GM10266 (cell line): ENCODE results near the gene CAMKK1.

Experiments used
- DNase-seq: peaks from one replicate; pipeline ENCODE4 v3.0.0; 2012; ENCODE audit errors: extremely low spot score
- TF ChIP-seq, protein P1 (sequence below): IDR thresholded peaks from 2 replicates; pipeline ENCODE4 v1.5.1; 2012; ENCODE audit warnings: mild to moderate bottlenecking, low read depth; ENCODE audit not compliant: control insufficient read depth, insufficient read depth; ENCODE audit errors: missing control alignments

CAMKK1 gene

DNA sequence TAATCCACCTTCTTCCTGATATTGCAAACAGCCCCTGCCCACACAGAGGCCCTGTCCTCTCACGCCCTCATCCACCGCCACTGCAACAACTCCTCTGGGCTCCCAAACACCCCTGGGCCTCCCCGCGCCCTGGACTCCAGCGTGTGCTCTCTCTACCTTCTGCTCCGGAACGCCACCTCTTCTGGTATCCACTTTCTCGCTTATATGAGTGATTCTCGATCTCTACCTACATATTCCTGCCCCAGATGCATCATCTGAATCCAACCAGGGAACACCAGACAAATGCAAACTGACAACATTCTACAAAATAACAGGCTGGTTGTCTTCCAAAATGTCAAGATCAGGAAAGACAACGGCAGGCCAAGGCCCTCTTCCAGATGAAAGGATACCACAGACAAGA lies 19.0 kb downstream of the CAMKK1 start:
- TF ChIP-seq, protein P1, sequence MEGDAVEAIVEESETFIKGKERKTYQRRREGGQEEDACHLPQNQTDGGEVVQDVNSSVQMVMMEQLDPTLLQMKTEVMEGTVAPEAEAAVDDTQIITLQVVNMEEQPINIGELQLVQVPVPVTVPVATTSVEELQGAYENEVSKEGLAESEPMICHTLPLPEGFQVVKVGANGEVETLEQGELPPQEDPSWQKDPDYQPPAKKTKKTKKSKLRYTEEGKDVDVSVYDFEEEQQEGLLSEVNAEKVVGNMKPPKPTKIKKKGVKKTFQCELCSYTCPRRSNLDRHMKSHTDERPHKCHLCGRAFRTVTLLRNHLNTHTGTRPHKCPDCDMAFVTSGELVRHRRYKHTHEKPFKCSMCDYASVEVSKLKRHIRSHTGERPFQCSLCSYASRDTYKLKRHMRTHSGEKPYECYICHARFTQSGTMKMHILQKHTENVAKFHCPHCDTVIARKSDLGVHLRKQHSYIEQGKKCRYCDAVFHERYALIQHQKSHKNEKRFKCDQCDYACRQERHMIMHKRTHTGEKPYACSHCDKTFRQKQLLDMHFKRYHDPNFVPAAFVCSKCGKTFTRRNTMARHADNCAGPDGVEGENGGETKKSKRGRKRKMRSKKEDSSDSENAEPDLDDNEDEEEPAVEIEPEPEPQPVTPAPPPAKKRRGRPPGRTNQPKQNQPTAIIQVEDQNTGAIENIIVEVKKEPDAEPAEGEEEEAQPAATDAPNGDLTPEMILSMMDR, result no peak
- no peak for DNase-seq

DNA sequence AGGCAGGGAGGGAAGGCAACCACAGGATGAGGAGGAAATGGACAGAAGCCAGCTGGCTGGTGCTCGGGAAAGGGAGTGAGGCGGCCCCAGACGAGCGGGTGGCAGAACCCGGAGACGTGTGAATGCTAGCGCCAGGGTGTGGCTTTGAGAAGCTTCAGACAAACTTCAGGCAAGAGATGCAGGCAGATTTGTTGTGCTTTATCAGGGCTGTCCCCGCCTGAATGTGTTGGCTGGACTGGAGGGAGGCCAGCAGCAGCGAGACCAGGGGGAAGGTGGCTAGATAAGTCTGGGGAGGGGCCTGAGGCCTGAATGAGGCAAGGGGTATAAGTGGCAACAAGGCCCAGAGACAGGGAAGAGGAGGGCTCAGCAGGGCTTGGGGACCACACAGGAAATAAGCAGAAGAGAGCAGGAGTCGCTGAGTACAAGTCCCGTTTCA lies 22.0 kb downstream of the CAMKK1 start:
- DNase-seq, result peak; percentile 72
- TF ChIP-seq, protein P1, result no peak

DNA sequence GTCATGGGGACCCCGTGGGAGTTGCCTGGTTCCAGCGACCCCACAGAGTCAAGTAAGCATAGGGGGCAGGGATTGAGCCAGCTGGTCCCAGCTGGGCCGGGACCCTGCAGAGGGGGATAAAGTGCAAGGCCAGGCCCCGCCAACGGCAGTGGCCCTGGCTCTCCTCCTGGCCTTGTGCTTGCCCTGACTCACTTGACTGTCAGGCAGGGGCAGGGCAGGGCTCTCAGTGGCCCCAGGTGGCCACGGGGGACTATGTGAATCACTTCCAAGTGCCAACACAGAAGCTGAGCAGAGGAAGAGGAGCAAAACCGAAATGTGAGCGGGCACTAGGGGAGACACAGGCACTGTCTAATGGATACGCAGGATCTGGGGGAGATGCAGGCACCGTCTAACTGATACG lies 25.2 kb downstream of the CAMKK1 start:
- TF ChIP-seq, protein P1, result no peak
- no peak for DNase-seq

DNA sequence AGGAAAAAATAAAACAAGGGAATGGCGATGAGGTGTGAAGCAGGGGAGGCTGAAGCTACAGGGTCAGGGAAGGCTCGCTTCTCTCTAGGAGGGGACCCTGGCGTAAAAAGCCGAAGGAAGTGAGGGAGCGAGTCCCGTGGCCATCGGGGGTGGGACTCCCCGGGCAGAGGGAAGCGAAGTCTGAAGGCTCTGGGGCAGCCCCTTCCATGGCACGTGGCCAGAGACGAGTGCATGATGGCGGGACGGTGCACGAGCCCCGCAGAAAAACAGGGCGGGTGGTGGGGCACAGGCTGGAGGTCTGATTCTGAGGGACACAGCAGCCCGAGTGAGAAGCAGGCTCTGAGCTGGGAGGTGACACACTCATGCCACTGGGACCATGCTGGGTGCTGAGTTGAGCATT lies 25.7 kb downstream of the CAMKK1 start:
- DNase-seq, result no peak
- TF ChIP-seq, protein P1, result no peak

DNA sequence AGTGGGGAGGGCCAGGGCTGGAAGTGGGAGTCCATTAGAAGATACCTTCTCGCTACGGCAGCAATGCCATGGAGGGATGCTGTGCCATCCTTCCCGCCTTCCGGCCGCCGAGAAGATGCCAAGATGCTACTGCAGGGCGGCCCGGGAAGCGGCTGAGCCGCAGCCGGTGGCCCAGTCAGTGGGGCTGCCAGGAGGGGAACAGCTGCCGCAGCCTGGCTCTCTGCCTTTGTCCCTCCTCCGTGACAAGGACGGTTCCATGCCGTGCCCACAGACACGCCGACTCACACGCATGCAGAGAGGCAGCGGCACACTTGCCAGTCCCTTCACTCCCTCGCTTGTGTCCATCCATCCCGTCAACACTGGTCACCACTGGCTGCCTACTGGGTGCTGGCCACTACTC lies 26.6 kb downstream of the CAMKK1 start:
- TF ChIP-seq, protein P1, result no peak
- no peak for DNase-seq

DNA sequence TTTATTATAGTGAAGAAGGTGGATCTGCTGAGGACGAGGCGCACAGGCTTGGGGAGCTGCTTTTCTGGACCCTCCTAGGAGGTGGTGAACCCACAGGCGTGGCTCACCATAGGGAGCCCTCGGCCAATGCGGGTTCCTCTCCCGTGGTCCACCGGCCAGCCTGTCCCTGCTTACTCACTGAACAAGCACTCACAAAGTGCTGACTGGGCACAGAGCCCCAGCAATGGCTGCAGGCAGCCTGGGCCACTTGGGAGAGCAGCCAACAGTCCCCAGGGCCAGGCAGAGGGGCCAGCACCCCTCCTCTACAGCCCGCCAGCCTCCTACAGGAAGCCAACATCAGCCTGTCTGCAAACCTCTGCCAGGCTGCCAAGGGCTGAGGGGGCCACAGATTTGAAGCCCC lies 27.7 kb downstream of the CAMKK1 start:
- no peak for DNase-seq
- TF ChIP-seq, protein P1, result no peak

DNA sequence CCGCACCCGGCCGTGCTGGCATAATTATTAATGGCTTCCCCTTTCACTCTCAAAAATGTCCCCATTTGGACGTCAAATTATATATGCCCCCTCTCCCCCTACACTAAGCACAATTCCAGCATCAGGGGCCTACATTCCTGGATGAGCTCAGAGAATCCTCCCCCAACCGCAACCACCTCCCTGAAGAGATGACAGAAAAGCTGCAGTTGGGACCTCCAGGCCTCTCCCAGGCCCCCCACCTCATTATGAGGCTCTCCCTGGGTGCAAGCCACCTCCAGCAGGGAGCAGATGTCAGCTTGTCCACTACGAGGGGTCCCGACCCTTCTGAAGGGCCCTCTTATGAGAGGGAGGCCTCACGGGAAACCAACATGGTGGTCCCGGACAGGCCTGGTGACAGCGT lies 28.3 kb downstream of the CAMKK1 start:
- DNase-seq, result no peak

More for the DNA sequence above, 28.3 kb downstream of the CAMKK1 start:
- TF ChIP-seq, protein P1, result no peak
